Measurements from ENCODE around the gene ANGPTL7.

Gene ANGPTL7

DNA sequence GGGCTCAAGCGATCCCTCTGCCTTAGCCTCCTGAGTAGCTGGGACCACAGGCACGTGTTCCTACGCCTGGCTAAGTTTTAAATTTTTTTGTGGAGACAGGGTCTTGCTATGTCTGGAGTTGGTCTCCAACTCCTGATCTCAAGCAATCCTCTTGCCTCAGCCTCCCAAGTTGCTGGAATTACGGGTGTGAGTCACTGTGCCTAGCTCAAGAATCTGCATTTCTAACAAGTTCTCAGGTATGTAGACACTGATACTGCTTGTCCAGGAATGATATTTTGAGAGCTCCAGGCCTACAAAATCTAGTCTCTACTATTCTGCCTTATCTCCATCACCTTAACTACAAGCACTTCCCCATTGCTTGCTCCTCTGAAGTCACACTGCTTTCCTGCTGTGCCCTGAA, 22.3 kb downstream of the ANGPTL7 start:
- TF ChIP-seq ZFP3 (CRISPR knock-in tag; IDR thresholded peaks at IDR 0.05) (no peak), ZNF8 (CRISPR knock-in tag; IDR thresholded peaks at IDR 0.05) (no peak), OSR1 (CRISPR knock-in tag; IDR thresholded peaks at IDR 0.05) (no peak), RARB (CRISPR knock-in tag; IDR thresholded peaks at IDR 0.05) (no peak), GLIS3 (CRISPR knock-in tag; IDR thresholded peaks at IDR 0.05) (no peak), CSRNP3 (CRISPR knock-in tag; IDR thresholded peaks at IDR 0.05) (no peak), ZFP30 (CRISPR knock-in tag; IDR thresholded peaks at IDR 0.05) (no peak), PPARA (CRISPR knock-in tag; IDR thresholded peaks at IDR 0.05; ENCODE audit: borderline replicate concordance) (no peak), BACH2 (CRISPR knock-in tag; IDR thresholded peaks at IDR 0.05; ENCODE audit: borderline replicate concordance) (no peak), ZNF565 (CRISPR knock-in tag; conservative IDR thresholded peaks at IDR 0.05; ENCODE audit: low read depth) (no peak), ZC3H10 (CRISPR knock-in tag; IDR thresholded peaks at IDR 0.05) (no peak), ISL1 (CRISPR knock-in tag; IDR thresholded peaks at IDR 0.05) (no peak), SNAI2 (CRISPR knock-in tag; IDR thresholded peaks at IDR 0.05) (no peak), ESRRG (CRISPR knock-in tag; IDR thresholded peaks at IDR 0.05) (no peak)
- TF ChIP-seq, protein P1, sequence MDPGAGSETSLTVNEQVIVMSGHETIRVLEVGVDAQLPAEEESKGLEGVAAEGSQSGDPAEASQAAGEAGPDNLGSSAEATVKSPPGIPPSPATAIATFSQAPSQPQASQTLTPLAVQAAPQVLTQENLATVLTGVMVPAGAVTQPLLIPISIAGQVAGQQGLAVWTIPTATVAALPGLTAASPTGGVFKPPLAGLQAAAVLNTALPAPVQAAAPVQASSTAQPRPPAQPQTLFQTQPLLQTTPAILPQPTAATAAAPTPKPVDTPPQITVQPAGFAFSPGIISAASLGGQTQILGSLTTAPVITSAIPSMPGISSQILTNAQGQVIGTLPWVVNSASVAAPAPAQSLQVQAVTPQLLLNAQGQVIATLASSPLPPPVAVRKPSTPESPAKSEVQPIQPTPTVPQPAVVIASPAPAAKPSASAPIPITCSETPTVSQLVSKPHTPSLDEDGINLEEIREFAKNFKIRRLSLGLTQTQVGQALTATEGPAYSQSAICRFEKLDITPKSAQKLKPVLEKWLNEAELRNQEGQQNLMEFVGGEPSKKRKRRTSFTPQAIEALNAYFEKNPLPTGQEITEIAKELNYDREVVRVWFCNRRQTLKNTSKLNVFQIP (CRISPR knock-in tag; IDR thresholded peaks at IDR 0.05; ENCODE audit: borderline replicate concordance, low read depth), result no peak

GRCh38 chr1:11211925-11212587, 22.9 kb downstream of the ANGPTL7 start:
- TF ChIP-seq OSR1 (CRISPR knock-in tag; IDR thresholded peaks at IDR 0.05) (no peak), RARB (CRISPR knock-in tag; IDR thresholded peaks at IDR 0.05) (no peak), ZFP30 (CRISPR knock-in tag; IDR thresholded peaks at IDR 0.05) (no peak), TCF4 (CRISPR knock-in tag; IDR thresholded peaks at IDR 0.05; ENCODE audit: borderline replicate concordance) (no peak)
- ATAC-seq, result no peak

More for the DNA sequence above, 22.3 kb downstream of the ANGPTL7 start:
- ATAC-seq, result no peak

DNA sequence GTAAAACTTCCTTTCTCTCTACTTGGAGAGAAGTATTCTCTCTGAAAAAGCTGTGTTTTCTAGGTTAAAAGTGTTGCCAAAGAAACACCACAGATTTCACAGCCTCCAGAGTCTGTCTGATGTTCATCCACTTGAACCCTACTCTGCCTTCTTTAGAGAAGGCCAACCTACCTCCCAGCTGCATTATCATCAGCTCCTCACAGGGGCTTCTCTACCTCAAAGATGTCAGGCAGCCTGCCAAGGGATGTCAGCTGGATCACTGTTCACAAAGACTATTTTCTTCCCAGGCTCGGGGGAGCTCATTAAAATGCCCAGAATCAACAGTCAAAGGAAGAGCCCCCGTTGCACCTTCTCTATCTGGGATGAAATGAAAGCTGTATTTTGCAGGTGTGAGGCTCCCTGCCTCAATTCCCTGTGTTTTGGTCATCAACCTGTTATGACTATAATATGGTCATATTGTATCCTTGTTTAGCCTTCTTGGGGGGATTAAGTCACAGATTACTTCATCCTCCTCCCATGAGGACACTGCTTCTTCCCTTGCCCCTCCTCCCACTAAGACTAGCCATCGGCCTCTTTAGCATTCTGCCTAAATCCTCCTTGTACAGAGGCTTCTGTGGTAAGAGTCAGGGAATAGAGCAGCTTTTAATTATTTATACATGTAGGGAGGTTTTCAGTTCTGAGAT, 25.7 kb downstream of the ANGPTL7 start:
- TF ChIP-seq ESRRG (CRISPR knock-in tag; IDR thresholded peaks at IDR 0.05), result no peak
- TF ChIP-seq TOX (CRISPR knock-in tag; IDR thresholded peaks at IDR 0.05; ENCODE audit: borderline replicate concordance), result no peak
- TF ChIP-seq ZFP30 (CRISPR knock-in tag; IDR thresholded peaks at IDR 0.05), result no peak
- no peak for TF ChIP-seq SNAI2 (CRISPR knock-in tag; IDR thresholded peaks at IDR 0.05)
- TF ChIP-seq CSDC2 (CRISPR knock-in tag; IDR thresholded peaks at IDR 0.05), result no peak
- TF ChIP-seq ZFP3 (CRISPR knock-in tag; IDR thresholded peaks at IDR 0.05), result no peak
- no peak for TF ChIP-seq ARNTL (CRISPR knock-in tag; IDR thresholded peaks at IDR 0.05; ENCODE audit: borderline replicate concordance, low read depth)
- TF ChIP-seq PPARA (CRISPR knock-in tag; IDR thresholded peaks at IDR 0.05; ENCODE audit: borderline replicate concordance), result no peak
- TF ChIP-seq CREB5 (CRISPR knock-in tag; IDR thresholded peaks at IDR 0.05; ENCODE audit: low read depth), result no peak
- no peak for ATAC-seq

GRCh38 chr1:11215381-11216005, 26.3 kb downstream of the ANGPTL7 start:
- ATAC-seq, result no peak
- TF ChIP-seq ZFP30 (CRISPR knock-in tag; IDR thresholded peaks at IDR 0.05), result no peak
- no peak for TF ChIP-seq CSDC2 (CRISPR knock-in tag; IDR thresholded peaks at IDR 0.05)
- TF ChIP-seq CREB5 (CRISPR knock-in tag; IDR thresholded peaks at IDR 0.05; ENCODE audit: low read depth), result no peak
- TF ChIP-seq, protein P2, sequence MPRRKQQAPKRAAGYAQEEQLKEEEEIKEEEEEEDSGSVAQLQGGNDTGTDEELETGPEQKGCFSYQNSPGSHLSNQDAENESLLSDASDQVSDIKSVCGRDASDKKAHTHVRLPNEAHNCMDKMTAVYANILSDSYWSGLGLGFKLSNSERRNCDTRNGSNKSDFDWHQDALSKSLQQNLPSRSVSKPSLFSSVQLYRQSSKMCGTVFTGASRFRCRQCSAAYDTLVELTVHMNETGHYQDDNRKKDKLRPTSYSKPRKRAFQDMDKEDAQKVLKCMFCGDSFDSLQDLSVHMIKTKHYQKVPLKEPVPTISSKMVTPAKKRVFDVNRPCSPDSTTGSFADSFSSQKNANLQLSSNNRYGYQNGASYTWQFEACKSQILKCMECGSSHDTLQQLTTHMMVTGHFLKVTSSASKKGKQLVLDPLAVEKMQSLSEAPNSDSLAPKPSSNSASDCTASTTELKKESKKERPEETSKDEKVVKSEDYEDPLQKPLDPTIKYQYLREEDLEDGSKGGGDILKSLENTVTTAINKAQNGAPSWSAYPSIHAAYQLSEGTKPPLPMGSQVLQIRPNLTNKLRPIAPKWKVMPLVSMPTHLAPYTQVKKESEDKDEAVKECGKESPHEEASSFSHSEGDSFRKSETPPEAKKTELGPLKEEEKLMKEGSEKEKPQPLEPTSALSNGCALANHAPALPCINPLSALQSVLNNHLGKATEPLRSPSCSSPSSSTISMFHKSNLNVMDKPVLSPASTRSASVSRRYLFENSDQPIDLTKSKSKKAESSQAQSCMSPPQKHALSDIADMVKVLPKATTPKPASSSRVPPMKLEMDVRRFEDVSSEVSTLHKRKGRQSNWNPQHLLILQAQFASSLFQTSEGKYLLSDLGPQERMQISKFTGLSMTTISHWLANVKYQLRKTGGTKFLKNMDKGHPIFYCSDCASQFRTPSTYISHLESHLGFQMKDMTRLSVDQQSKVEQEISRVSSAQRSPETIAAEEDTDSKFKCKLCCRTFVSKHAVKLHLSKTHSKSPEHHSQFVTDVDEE (CRISPR knock-in tag; IDR thresholded peaks at IDR 0.05), result no peak
- TF ChIP-seq ESRRG (CRISPR knock-in tag; IDR thresholded peaks at IDR 0.05), result no peak
- no peak for TF ChIP-seq TCF4 (CRISPR knock-in tag; IDR thresholded peaks at IDR 0.05; ENCODE audit: borderline replicate concordance)
